HCT116 (cell line): Measurements from ENCODE around the gene ACP2. TPM values are rescaled to one million over a fixed set of nuclear protein-coding genes. Genes with fewer than 3 reads are reported as not detected.

Source experiments
- ATAC-seq: fragments of 200-7000 bp; cut with Tn5 transposase; 2 replicates; pipeline ENCODE4 v1.9.1; 2020; ENCODE audit warnings: mild to moderate bottlenecking, moderate library complexity
- BruUV-seq: library from RNA; stranded (reverse); fragments of 400-500 nt; replicated peaks from 2 replicates; lab custom pipeline; 2021; lab: Mats Ljungman, UMichigan
- CTCF ChIA-PET: fragments of 300-600 bp; sonication (Branson Sonifier 250); formaldehyde crosslinking; loops from one replicate; lab custom pipeline; 2021; ENCODE audit warnings: antibody characterized with exemption; lab: Charles Lee
- POLR2A ChIA-PET: fragments of 300-600, 350-600 bp; sonication (Branson Sonifier 250); formaldehyde crosslinking; loops from one replicate; lab custom pipeline; 2021; ENCODE audit warnings: antibody characterized with exemption; lab: Charles Lee
- RAD21 ChIA-PET, 2 experiments: fragments of 300-600 bp; sonication (Branson Sonifier 250); formaldehyde crosslinking; loops; one replicate each; lab custom pipeline; 2023; ENCODE audit warnings: low total read pairs in 2 of 2; ENCODE audit not compliant: uncharacterized antibody in 2 of 2, unreplicated experiment in 2 of 2, low non-redundant PET in 1 of 2; lab: Charles Lee
- DNase-seq: peaks from one replicate; pipeline ENCODE4 v3.0.0-alpha.2; 2010; ENCODE audit warnings: low read depth, low spot score
- H2AFZ ChIP-seq: fragments of 200-600 bp; shearing (Covaris generic), sonication (generic); 2 replicates; pipeline ENCODE4 v1.6.1; 2017; ENCODE audit warnings: low read depth, mixed run types, mixed read lengths, antibody characterized with exemption, low read length; ENCODE audit not compliant: poor library complexity, severe bottlenecking
- H3K27ac ChIP-seq: 2 replicates; pipeline ENCODE4 v1.5.1; 2012; ENCODE audit warnings: low read depth, low read length
- H3K27me3 ChIP-seq: fragments of 200-600 bp; sonication (generic); 2 replicates; pipeline ENCODE4 v1.6.1; 2016; ENCODE audit warnings: mixed run types, low read length, mixed read lengths; ENCODE audit not compliant: insufficient read depth
- H3K36me3 ChIP-seq, 2 experiments: fragments of 200-500 bp in 1 of 2; fragments of 200-600 bp in 1 of 2; sonication (Bioruptor generic) in 1 of 2; sonication (generic) in 1 of 2; 2 replicates each; pipeline versions ENCODE4 v1.5.1 to v1.6.1; 2014 to 2016; ENCODE audit warnings: low read length in 2 of 2, inconsistent platforms in 1 of 2, mixed read lengths in 1 of 2, mixed run types in 1 of 2; ENCODE audit not compliant: insufficient read depth in 2 of 2, control insufficient read depth in 1 of 2
- H3K4me1 ChIP-seq, 2 experiments: fragments of 200-600 bp in 1 of 2; sonication (generic) in 1 of 2; 2 replicates each; pipeline versions ENCODE4 v1.5.1 to v1.6.1; 2012 to 2017; ENCODE audit warnings: low read length in 2 of 2, inconsistent platforms in 1 of 2, mild to moderate bottlenecking in 1 of 2, mixed read lengths in 1 of 2, mixed run types in 1 of 2, moderate library complexity in 1 of 2; ENCODE audit not compliant: insufficient read depth in 2 of 2, control insufficient read depth in 1 of 2
- H3K4me2 ChIP-seq: fragments of 200-600 bp; sonication (generic); 2 replicates; pipeline ENCODE4 v1.6.1; 2017; ENCODE audit warnings: mixed run types, low read length, mixed read lengths
- H3K4me3 ChIP-seq, 2 experiments: fragments of 200-600 bp in 1 of 2; sonication (generic) in 1 of 2; replicated peaks in 1 of 2; 2 replicates each; pipeline ENCODE4 v1.5.1; 2011 to 2016; ENCODE audit warnings: low read length in 2 of 2, control low read depth in 1 of 2, low read depth in 1 of 2, mild to moderate bottlenecking in 1 of 2, mixed read lengths in 1 of 2, mixed run types in 1 of 2
- H3K79me2 ChIP-seq: fragments of 200-600 bp; sonication (generic); 2 replicates; pipeline ENCODE4 v1.6.1; 2017; ENCODE audit warnings: mild to moderate bottlenecking, mixed run types, low read length, moderate library complexity, mixed read lengths; ENCODE audit not compliant: insufficient read depth
- H3K9ac ChIP-seq: fragments of 200-600 bp; sonication (generic); 2 replicates; pipeline ENCODE4 v1.6.1; 2016; ENCODE audit warnings: low read length, mixed read lengths
- H3K9me2 ChIP-seq: fragments of 200-600 bp; sonication (generic), shearing (Covaris generic); 2 replicates; pipeline ENCODE4 v1.6.1; 2017; ENCODE audit warnings: mixed run types, mild to moderate bottlenecking, moderate library complexity; ENCODE audit not compliant: insufficient read depth
- H3K9me3 ChIP-seq, 2 experiments: fragments of 200-500 bp in 1 of 2; fragments of 200-600 bp in 1 of 2; sonication (Bioruptor generic) in 1 of 2; sonication (generic) in 1 of 2; 2 replicates each; pipeline ENCODE4 v1.6.1; 2014 to 2017; ENCODE audit warnings: low read length in 2 of 2, mixed read lengths in 2 of 2, inconsistent platforms in 1 of 2, low read depth in 1 of 2, mild to moderate bottlenecking in 1 of 2, mixed run types in 1 of 2, moderate library complexity in 1 of 2; ENCODE audit not compliant: control insufficient read depth in 1 of 2, insufficient read depth in 1 of 2
- H4K20me1 ChIP-seq: fragments of 200-600 bp; sonication (generic), shearing (Covaris generic); 2 replicates; pipeline ENCODE4 v1.6.1; 2017; ENCODE audit warnings: mixed run types, mild to moderate bottlenecking, moderate library complexity; ENCODE audit not compliant: insufficient read depth
- EGR1 ChIP-seq: IDR thresholded peaks from 2 replicates; pipeline ENCODE4 v1.6.1; 2012; ENCODE audit warnings: low read depth
- ELF1 ChIP-seq: IDR thresholded peaks from 2 replicates; pipeline ENCODE4 v1.6.1; 2012; ENCODE audit warnings: low read depth, borderline replicate concordance
- JUND ChIP-seq: IDR thresholded peaks from 2 replicates; pipeline ENCODE4 v1.6.1; 2012
- MAX ChIP-seq: IDR thresholded peaks from 2 replicates; pipeline ENCODE4 v1.6.1; 2012
- REST ChIP-seq: IDR thresholded peaks from 2 replicates; pipeline ENCODE4 v1.6.1; 2012; ENCODE audit warnings: low read depth
- ZBTB33 ChIP-seq: IDR thresholded peaks from 2 replicates; pipeline ENCODE4 v1.6.1; 2011; ENCODE audit warnings: mild to moderate bottlenecking, low read length, moderate library complexity; ENCODE audit not compliant: insufficient replicate concordance; ENCODE audit errors: extremely low read depth
- ZFX ChIP-seq: fragments of 450-650 bp; IDR thresholded peaks from 2 replicates; pipeline ENCODE4 v1.6.1; 2017
- intact Hi-C: fragments of 100-400 bp; cut with micrococcal nuclease; formaldehyde crosslinking; loops from 2 replicates; pipeline ENCODE4 v1.10.0; 2022
- total RNA-seq: library from RNA; stranded (reverse); gene quantifications from one replicate; pipeline ENCODE4 v1.2.1, GENCODE V29; 2021; ENCODE audit not compliant: unreplicated experiment

ACP2 gene
- total RNA-seq, 1 experiment from 2014 or later = 21.5 TPM

GRCh38 chr11:47278058-47278457, 29.4 kb upstream of the ACP2 start:
- H3K9ac ChIP-seq = no peak overlapping the region
- no peak for ATAC-seq
- no peaks in the 10 kb centered on the region for H3K27me3 ChIP-seq
- no peaks in the 10 kb centered on the region for H4K20me1 ChIP-seq
- H3K9me3 ChIP-seq = no peaks in the 10 kb centered on the region
- intact Hi-C loops = no loop called here
- BruUV-seq = no TSS peak
- no peak overlapping the region for H2AFZ ChIP-seq
- TF ChIP-seq MAX (no peak), ELF1 (no peak), ZFX (no peak), JUND (no peak), EGR1 (no peak), ZBTB33 (no peak), REST (no peak)
- H3K36me3 ChIP-seq = peaks cover 44 to 64% of the 10 kb centered on the region in 2 experiments
- H3K4me3 ChIP-seq = no peak overlapping the region
- H3K4me1 ChIP-seq = no peaks in the 10 kb centered on the region
- CTCF ChIA-PET = no interaction called here
- POLR2A ChIA-PET = no interaction called here
- DNase-seq = no peak
- RAD21 ChIA-PET = no interaction called here
- no peak overlapping the region for H3K4me2 ChIP-seq
- peaks cover 12% of the 10 kb centered on the region for H3K79me2 ChIP-seq
- no peak overlapping the region for H3K27ac ChIP-seq
- no peaks in the 10 kb centered on the region for H3K9me2 ChIP-seq
